Activated T-cell treated with anti-CD3 and anti-CD28 coated beads, Interleukin-2, amount 50 U/mL, for 48 hours (primary cell): Measurements from ENCODE around the gene EVL.

ENCODE experiments used
- DNase-seq, 2 experiments: peaks; one replicate each; pipeline ENCODE4 v3.0.0-alpha.2; 2020

EVL gene

DNA sequence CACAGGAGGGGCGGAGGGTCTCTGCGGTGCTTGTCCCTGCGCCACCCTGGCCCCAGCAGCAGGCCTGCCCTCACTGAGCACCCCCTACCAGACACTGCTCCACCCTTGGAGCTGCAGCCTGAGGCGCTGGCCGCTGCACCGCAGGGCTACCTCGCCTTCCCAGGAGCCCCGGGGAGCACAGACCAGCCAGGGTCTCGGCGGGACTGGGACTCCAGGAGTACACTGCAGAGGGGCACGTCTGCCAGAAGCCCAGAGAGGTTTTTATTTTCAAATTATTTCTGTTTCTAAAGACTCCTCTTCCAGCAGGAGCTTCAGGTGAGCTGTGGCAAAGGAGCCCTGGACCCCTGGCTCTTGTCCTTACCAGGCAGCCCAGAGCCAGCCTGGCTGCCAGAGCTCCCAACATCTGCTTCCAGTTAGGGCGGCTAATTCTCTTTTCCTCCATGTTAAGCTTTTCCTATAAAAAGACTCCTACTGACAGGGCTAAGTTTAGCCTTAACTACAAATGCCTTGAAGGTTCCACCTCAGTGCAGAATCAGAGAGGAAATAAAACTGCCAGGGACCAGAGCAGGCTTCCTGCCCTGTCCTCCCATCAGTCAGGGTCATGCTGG, 67.8 kb downstream of the EVL start:
- DNase-seq: no peak

DNA sequence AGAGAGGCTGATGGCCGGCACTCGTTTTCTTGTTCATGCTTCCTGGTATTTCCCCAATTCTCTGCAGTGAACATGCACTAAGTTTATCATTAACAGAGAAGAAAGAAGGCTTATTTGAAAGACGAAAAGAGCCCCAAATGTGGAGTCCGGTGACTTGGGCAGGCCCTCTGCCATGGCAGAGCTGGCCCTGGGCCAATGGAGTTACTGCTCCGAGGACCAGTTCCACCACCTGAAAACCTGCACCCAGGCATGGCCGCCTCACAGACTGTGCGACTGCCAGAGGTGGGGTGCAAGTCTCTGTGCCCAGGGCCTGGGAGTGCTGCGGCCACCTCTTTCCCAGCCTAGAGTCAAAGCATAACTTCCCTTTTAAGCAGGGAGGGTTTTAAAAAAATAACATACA, 69.4 kb downstream of the EVL start:
- DNase-seq: no peak

DNA sequence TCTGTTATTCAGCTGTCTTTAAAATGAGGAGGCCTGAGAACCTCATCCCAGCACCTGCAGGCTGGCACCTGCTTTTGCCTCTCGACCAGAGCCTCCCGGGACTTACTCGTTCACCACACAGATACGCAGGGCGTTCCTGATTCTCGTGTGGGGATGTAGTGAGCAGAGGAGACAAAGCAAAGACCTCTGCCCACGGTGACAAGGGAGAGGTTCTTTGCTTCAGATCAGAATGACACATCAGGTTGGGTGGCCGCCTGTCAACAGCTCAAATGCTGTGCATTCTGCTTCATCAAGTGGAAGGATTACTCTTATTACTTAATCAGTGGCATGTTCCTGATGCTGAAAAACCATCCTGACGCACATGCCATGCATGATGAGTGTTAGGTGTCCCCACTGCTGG, 69.9 kb downstream of the EVL start:
- DNase-seq: no peak

DNA sequence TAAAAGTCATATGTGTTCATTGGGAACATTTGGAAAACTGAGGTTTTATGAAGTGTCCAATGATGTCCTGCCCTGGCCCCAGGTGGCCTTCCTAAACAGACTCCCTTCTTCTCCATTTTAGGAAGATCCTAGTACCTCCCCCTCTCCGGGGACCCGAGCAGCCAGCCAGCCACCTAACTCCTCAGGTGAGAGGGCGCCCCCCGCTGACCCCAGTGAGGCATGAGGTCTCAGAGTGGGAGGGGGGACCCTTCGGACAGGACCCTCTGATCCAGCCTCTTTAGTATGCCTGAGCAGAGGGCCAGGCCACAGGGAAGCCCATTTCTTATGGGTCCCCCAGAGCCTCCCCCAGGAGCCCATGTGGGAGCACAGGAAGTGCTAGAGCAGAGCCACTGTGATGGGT, 70.6 kb downstream of the EVL start:
- DNase-seq: no peak

DNA sequence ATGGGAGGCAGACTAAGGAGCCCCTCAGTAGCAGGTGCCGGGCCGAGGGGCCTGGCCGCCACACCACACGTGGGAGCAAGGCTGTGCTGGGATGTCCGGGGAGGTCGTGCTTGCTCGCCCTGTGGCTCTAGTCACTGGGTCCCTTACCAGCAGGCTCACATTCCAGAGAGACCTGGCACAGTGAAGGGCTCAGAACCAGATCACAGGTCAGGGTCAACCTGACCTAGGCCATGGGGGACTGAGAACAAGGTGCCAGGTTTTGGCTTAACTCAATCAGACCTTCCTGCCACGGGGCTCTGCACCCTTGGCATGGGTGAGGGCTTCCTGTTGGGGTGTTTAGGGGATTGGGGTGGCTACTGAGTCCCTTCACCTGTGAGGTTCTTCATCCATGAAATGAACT, 72.0 kb downstream of the EVL start:
- no peak for DNase-seq

DNA sequence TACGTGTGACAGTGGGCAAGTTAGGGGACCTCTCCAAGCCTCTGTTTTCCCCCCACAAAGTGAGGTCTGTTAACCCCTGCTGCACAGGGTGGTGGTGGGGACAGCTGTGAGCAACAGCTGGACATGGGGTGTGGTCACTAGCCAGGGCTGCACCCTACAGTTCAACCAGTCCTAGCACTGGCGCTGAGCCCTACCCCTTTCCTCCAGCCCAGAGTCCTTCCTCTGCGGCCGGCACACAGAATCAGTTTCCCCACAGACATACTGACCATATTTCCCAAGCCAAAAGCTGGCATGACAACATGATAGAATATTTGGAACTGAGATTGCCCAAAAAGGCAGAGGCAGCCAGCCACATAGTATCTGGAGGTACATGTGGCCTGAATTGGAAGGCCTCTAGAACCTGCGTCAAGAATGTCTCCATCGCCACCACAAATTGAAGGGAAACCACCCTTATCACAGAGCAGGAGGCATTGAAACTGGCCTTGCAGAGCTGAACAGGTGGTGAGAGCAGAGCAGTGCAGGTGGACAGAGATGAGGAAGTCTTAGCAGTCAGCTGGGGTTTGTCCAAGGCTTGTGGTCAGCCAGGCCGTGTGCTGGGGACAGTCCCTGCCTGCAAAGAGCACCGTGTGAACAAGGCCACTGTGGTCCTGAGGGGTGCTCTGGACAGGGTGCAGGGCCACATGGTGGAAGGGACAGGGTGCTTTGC, 73.0 kb downstream of the EVL start:
- no peak for DNase-seq

DNA sequence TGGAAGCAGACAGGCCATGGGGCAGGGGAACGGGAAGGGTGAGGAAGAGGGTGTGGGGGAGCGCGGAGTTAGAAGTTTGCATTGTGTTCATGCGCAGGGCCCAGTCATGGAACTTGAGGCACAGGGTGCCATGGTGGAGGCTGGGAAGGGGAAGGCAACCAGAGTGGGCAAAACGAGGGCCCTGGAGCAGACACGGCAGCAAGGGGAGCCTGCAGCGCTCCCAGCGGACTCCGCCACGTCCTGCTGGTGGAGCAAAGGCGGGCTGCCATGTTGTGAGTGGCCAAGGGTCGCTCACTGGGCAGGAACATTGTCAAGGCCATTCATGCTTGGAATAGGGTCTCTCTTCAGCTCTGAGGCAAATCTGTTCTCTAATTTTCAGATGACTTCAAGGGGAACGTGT, 73.7 kb downstream of the EVL start:
- DNase-seq: no peak

DNA sequence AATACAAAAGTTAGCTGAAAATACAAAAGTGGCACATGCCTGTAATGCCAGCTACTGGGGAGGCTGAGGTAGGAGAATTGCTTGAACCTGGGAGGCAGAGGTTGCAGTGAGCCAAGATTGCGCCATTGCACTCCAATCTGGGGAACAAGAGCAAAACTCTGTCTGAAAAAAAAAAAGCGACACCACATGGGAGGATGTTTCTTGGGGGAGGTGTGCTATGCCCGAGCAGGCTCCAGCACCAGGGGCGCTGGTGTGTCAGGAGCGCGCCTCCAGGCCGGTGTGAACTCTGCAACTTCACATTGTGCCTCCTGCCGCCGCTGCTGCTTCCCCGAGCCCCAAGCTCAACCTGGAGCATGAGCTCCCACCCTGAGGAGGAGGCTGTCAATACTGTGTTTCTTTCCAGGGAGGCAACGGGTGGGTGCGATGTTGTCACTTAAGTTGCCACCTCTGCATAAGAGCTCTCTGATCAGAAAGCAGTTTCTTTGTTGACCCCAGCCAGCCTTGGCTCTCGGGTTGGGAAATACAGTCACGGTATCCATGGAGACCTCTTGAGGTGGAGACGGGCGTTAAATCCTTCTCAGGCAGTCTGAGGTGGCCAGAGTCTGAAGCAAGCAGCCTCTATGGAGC, 75.3 kb downstream of the EVL start:
- no peak for DNase-seq

DNA sequence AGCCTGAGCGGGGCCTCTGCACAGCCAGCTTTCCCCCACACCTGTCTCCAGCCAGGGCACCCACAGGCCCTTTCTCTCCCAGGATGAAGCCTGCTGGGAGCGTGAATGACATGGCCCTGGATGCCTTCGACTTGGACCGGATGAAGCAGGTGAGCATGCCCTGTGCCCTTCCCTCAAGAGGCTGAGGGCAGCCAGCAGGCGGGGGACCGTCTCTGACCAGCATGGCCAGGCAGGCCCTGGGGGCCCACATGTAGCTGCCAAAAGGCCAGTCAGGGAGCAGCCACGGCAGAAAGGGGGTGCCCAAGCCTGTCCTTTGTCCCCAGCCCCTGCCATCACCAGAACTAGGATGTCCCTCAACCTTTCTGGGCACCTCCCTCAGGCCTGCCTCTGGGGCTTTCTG, 75.9 kb downstream of the EVL start:
- no peak for DNase-seq

DNA sequence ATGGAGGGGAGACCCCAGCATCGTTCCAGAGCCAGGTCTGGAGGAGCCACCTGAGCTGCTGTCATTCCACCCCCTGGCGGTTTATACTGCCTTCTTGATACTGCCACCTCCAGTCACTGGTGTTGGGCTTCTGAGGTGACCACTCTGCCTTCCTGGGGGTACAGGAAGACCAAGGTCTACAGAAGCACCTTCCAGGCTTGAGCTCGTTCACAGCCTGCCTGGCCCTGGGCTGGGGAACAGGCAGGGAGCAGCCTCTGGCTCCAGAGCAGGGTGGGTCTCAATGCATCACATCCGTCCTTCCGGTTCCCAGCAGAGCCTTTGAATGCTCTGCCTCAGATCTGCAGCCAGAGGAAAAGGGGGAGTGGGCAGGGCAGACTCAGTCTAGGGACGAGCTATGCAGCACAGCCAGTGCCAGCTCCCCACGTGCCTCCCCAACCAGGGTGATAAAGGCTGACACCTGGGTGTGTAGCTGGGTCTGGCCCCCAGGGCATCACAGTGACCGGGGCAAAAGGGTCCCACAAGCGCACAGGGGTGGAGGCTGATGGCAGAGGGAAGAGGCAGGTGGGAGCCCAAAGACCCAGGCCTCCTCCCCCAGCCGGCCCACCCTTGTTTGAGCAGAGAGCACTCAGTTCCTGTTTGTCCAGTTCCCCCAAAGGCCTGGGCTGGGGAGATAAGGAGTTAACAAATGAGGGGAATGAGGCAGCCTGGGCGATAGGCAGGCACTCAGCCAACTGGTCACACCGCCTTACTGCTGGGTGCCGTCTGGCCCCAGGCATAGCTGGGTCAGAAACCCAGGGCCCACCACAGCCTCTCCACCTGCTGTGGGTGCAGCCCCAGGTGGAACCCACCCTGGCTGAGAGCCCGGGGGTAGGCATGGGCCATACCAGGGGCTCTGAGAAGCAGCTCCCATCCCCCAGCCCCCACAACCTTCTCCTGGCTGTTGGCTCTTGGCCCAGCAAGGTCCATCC, 77.1 kb downstream of the EVL start:
- DNase-seq: no peak

DNA sequence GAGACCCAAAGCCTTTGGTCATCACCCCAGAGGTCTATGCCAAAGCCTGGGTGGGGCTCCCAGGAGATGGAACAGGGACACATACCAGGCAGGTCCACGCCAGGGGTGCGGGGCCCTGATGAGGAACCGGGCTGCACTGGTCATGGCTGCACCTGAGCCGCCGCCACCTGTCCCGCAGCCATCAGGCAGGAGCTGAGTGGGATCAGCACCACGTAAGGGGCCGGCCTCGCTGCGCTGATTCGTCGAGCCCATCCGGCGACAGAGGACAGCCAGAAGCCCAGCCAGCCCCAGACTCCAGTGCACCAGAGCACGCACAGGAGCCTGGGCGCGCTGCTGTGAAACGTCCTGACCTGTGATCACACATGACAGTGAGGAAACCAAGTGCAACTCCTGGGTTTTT, 78.3 kb downstream of the EVL start:
- DNase-seq: no peak

DNA sequence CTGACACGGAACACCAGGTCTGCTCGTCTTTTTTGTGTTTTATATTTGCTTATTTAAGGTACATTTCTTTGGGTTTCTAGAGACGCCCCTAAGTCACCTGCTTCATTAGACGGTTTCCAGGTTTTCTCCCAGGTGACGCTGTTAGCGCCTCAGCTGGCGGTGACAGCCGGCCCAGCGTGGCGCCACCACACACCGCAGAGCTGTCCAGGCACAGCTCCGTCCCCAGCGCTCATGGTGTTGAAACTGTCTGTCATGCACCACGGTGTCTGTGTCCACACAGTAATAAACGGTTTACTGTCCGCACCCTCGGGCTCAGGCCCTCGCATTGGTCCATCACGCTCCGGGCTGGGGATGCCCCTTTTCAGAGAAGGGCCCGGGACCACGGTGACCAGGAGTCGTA, 78.7 kb downstream of the EVL start:
- no peak for DNase-seq

DNA sequence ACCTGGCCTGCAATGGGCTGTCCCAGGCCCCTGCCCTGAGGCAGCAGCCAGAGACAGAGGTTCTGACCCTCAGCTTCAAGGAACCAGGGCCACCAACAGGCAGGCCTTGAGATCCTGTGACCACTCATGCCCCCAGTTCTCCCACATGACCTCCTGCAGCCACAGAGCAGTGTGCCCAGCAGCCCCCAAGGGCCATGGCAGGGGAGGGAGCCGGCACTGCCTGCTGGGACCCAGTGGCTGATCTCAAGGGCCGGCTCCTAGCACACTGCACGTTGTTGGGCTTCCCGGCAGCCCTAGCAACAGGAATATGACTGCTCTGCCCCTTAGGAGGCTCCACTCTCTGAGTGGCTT, 79.4 kb downstream of the EVL start:
- no peak for DNase-seq

DNA sequence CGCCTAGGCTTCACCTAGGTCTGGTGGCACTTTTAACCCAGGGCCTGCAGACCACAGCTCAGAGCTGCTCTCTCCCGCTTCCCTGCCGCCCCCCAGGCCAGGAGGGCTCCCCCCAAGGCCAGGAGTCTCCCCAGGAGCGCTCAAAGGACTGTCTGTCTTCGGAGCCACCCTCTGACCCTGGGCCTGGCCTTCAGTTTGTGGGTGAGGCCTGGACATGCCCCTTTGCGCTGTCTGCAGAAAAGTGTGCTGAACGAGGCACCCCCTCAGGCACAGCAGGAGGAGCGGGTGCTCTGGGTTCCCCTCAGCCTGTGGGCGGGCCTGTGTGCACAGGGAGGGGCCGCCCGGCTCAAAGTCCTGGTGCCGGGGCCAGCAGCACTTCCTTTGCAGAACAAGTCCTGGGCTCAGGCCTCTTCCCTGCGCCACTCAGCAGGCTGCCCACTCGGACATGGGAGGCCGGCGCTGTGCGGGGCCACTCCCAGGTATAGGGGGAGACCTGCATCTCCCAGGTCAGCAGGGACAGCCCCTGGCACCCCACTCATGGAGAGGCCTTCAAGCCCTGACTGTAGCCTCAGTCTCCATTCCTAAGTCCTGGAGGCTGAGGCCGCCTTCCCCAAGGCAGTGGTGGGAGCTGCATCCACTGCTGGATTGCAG, 79.9 kb downstream of the EVL start:
- no peak for DNase-seq

DNA sequence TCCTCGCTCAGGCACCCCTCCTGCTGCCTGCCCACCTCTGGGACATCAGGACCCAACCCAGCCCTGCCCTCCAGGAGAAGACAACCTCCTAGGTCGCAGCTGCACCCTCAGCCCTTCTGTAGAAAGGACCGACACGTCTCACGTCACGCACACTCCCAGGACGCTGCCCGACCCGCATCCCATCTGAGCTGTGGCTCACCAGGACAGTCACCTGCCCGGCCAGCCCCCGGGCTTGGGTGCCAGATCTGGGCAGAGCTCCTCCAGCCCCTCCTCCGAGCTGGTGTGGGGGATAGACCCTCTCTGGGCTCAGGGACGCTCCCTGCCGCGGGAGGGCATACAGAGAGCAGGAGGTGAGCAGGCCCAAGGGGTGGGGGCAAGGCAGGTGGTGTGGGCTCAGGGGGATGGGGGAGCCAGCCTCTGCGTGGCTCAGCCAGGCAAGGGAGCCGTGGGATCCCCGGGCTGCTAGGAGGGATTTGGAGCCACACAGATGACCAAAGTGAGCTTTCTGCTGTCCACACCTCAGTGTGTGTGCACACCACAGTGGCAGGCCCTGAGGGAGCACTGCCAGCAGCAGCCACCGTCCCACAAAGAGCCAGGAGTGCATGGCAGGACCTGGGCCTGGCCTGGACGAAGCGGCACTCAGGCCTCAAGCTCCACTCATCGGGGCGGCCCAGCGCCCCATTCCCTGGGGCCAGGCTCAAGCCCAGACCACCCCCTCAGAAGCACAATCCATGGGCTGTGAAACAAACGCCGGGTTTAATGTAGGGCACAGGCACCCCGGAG, 80.7 kb downstream of the EVL start:
- no peak for DNase-seq

DNA sequence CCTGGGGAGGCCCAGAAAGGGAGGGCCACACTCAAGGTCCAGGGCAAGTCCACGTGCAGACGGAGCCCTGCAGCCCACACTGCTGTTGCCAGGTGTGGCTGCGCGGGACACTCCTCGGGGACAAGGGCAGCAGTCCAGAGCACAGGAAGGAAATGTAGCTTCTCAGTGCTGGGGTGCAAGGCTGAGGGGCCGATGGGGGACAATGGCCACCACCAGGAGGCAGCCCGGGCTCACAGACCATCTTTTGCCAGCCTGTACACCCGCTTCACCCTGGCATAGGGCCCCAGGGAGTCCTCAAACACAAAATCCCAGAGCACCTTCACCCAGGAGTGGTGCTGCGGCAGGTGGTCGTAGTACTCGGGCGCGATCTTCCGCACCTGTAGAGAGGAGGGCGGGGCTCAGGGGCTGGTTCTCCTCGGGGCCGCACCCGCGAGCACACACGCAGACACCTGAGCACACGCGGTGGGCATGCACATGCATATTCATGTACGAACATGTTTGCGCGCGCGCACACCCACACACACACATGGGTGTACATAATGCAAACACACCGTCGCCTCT, 81.4 kb downstream of the EVL start:
- DNase-seq: peak in 1 of 2 experiments; percentile 39

DNA sequence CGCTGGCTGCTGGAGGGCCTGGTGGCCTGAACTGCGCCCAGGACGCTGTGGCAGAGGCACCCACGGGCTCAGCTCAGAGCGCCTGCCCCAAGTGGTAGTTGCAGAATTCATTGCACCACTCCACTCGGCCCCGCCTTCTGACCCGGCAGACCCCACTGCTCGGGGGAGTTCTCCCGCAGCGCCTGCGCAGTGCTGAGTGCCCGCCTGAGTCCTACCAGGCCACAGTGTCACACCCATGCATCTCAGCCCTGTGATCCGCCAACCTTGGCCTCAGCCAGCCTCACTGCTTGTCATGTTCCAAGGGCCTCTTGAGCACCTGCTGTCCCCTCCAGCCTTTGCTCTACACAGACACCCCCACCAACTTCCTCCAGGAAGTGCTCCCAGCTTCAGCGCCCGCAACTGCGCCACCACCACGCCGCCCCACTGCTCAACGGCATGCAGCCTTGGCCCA, 82.0 kb downstream of the EVL start:
- DNase-seq: peak; percentile 67 to 76

DNA sequence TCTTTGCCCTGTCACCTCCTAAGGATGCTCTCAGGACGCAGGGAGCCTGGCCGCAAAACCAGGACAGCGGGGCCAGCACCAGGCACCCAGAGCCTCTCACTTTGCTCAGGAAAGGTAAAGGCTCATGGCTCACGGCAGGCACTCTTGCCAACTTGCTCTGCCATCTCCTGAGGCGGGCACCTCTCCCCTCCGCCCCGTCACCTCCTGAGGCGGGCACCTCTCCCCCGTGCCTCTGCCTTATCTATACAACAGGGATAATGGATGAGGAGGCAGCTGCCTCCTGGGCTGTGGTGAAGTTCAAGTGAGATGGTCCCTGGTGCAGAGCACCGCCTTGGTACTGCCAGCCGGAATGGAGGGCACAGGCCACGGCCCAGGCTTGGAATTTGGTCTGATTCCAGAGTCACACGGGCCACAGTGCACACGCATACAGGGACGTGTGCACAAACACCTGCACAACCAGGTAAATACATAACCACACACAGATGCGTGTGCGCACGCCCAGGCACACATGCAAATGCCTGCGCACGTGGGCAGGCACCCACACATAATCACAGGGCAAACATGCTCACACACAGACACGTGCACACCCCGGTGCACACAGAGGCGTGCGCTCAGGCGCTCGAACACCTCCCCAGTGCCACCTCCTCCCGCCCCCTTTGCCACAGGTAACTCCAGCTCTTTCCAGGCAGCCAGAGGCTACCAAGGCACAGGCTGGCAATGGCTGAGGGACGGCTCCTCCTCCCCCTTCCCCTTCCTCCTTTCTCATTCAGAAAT, 82.7 kb downstream of the EVL start:
- DNase-seq: no peak

DNA sequence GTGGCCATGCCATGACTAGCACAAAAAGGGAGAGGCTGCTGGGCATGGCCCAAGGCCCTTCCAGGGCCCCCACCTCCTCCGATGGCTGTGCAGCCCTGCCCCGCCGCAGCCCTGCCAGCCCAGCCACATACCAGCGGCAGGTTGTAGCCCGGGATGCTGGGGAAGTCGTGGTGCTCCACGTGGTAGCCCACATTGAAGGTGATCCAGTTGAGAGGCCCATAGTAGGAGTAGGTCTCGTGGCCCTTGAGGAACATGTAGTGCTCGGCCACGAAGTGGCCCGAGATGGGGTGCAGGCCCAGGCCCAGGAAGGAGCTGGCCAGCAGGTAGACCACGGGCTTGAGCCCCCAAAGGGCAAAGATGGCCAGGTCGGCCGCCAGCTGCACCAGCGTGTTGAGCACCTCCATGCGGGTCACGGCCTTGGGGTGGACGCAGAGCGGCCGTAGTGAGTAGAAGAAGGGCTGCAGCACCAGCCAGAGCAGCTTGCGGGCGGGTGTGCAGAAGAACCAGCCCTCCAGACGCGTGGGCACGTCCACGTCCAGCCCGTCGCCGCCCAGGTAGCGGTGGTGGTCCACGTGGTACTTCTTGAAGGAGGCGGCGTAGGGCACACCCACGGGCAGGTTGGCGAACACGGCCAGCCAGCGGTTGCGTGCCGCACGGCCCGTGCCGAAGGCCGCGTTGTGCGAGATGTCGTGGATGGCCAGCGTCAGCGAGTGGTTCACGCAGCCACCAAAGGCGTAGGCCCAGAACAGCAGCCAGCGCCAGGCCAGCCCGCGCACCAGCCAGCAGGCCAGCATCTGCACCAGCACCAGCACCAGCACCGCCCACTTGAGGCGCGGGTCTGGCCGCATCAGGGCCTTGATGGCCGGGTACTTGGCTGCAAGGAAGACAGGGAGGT, 83.9 kb downstream of the EVL start:
- DNase-seq: no peak
